Cardiac fibroblast (primary cell): ENCODE measurements around the gene TBC1D24.
A peak's percentile ranks its signal among the peaks of the same experiment; 100 is the strongest.

Experiments used
- DNase-seq, 2 donors: peaks; one replicate each; pipeline versions ENCODE4 v3.0.0 to v3.0.0-alpha.2; 2010; ENCODE audit warnings: low read depth in 2 of 2
- H3K4me3 ChIP-seq, 2 donors: replicated peaks in 1 of 2; 1 replicate in 1 of 2; 2 replicates in 1 of 2; pipeline ENCODE4 v1.5.1; 2011; ENCODE audit warnings: low read depth in 2 of 2, low read length in 2 of 2, mild to moderate bottlenecking in 2 of 2, moderate library complexity in 1 of 2
- TF ChIP-seq, protein P1 (sequence below): IDR thresholded peaks from one replicate; pipeline ENCODE4 v1.5.1; 2011; ENCODE audit warnings: low read depth, mild to moderate bottlenecking, low read length, inconsistent platforms

Gene TBC1D24

DNA sequence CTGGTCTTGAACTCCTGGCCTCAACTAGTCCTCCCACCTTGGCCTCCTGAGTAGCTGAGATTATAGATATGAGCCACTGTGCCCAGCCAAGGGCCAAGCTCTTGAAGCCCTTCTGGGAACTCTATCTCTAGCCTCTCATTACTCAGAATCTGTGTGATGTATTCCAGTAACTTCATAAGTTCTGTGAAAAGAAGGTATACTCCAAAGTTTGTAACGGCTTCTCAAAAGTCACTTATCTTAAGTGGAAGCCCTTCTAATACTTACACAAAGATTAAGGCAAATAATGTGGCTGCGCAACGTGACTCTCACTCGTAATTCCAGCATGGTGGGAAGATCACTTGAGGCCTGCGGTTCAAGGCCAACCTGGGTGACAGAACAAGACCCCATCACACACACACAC, 19.7 kb downstream of the TBC1D24 start:
- TF ChIP-seq, protein P1, sequence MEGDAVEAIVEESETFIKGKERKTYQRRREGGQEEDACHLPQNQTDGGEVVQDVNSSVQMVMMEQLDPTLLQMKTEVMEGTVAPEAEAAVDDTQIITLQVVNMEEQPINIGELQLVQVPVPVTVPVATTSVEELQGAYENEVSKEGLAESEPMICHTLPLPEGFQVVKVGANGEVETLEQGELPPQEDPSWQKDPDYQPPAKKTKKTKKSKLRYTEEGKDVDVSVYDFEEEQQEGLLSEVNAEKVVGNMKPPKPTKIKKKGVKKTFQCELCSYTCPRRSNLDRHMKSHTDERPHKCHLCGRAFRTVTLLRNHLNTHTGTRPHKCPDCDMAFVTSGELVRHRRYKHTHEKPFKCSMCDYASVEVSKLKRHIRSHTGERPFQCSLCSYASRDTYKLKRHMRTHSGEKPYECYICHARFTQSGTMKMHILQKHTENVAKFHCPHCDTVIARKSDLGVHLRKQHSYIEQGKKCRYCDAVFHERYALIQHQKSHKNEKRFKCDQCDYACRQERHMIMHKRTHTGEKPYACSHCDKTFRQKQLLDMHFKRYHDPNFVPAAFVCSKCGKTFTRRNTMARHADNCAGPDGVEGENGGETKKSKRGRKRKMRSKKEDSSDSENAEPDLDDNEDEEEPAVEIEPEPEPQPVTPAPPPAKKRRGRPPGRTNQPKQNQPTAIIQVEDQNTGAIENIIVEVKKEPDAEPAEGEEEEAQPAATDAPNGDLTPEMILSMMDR: no peak
- no peak overlapping the region for H3K4me3 ChIP-seq
- DNase-seq: no peak

DNA sequence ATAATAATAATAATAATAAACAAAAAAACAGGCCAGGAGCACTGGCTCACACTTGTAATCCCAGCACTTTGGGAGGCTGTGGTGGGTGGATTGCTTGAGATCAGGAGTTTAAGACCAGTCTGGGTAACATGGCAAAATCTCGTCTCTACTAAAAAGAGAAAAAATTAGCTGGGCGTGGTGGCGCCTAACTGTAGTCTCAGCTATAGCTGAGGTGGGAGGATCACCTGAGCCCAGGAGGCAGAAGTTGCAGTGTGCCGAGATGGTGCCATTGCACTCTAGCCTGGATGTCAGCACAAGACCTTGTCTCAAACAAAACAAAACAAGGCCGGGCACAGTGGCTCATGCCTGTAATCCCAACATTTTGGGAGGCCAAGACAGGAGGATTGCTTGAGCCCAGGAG, 20.1 kb downstream of the TBC1D24 start:
- H3K4me3 ChIP-seq: no peak overlapping the region
- TF ChIP-seq, protein P1: no peak
- no peak for DNase-seq

DNA sequence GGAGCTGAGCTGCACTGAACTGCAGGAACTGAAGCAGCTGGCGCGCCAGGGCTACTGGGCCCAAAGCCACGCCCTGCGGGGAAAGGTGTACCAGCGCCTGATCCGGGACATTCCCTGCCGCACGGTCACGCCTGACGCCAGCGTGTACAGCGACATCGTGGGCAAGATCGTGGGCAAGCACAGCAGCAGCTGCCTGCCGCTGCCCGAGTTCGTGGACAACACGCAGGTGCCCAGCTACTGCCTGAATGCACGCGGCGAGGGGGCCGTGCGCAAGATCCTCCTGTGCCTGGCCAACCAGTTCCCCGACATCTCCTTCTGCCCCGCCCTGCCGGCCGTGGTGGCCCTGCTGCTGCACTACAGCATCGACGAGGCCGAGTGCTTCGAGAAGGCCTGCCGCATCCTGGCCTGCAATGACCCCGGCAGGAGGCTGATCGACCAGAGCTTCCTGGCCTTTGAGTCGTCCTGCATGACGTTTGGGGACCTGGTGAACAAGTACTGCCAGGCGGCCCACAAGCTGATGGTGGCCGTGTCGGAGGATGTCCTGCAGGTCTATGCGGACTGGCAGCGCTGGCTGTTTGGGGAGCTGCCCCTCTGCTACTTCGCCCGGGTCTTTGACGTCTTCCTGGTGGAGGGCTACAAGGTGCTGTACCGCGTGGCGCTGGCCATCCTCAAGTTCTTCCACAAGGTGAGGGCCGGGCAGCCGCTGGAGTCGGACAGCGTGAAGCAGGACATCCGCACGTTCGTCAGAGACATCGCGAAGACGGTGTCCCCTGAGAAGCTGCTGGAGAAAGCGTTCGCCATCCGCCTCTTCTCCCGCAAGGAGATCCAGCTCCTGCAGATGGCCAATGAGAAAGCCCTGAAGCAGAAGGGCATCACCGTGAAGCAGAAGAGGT, 21.5 kb downstream of the TBC1D24 start:
- TF ChIP-seq, protein P1: no peak
- no peak for DNase-seq
- no peak overlapping the region for H3K4me3 ChIP-seq

- TF ChIP-seq, protein P1: no peak
- DNase-seq: peak; percentile 54 to 55
- H3K4me3 ChIP-seq: no peak overlapping the region
These were observed 22.2 kb downstream of the TBC1D24 start for GRCh38 chr16:2497116-2497630.

DNA sequence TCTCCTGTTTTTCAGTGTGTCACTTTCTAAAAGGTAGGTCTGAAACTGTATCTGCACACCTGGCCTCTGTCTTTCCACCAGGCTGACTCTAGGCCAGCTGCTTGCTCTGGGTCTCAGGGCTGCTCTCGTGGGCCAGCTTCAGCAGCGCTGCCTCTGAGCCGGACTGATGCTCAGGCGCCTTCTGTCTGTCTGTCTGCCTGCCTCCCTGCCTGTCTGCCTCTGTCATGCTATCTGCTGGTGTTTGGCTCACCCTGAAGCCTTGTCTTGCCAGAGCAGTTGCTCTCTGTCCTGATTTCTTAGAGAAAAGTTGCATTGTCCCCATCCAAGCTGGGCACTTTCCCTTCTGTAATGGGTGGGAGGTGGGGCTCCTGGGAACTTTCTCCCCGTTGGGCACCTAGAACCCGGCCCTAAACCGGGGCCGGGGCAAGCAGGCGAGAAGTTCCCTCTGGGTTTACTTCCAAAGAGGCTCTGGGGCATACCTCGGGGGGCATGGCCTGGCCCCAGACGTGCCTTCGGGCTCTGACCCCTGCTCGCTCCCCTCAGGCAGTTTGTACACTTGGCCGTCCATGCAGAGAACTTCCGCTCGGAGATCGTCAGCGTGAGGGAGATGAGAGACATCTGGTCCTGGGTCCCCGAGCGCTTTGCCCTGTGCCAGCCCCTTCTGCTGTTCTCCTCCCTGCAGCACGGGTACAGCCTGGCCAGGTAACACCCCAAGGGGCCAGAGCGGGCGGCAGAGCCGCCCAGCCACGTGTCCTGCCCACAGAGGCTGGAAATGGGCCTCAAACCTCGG, 23.0 kb downstream of the TBC1D24 start:
- TF ChIP-seq, protein P1: no peak
- no peak for DNase-seq
- no peak overlapping the region for H3K4me3 ChIP-seq

DNA sequence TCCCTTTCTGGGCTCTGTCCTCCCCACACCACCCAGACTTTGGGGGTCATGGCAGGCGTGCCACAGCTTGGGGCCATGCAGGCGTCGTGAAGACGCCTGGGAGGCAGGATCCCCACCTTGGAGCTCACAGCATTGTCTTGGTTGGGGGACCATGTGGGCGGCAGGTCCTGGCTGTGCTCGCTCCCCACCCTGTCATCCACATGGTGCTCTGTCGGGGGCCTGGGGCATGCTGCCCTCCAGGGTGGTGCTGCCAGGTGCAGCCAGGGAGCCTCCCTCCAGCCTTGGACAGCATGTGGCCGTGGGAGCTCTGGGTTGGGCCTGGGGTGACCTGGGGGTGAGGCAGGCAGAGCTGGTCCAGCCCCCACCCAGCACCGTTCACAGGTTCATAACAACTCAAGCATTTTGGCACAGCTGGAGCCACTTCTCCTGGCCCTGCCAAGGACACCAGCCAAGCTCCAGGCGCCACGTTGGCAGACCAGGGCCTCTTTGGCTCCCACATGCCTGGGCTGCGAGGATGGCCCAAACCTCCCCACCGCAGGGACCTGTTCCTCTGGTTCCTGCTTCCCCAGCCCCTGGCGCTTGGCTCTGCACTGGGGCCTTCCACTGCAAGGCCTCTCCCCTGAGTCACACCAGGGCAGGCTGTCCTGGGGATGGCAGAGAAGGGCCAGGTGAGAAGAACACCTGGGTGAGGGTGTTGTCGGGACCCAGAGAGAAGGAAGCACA, 23.8 kb downstream of the TBC1D24 start:
- no peak overlapping the region for H3K4me3 ChIP-seq
- no peak for DNase-seq
- TF ChIP-seq, protein P1: no peak
